Frontal cortex (tissue), 4 donors: ENCODE measurements around the gene AKAP13. TPM values are rescaled to one million over a fixed set of nuclear protein-coding genes. Genes with fewer than 3 reads are reported as not detected.

ENCODE experiments used
- DNase-seq, 2 donors: peaks; one replicate each; pipeline ENCODE4 v3.0.0; 2012; ENCODE audit warnings: low spot score in 2 of 2
- FAIRE-seq: peaks from 2 replicates; lab custom pipeline; 2012; peaks lifted over from hg19 to GRCh38; lab: Jason Lieb, UNC
- total RNA-seq: library from RNA; depleted of rRNA; stranded (reverse); fragments of >200 nt; gene quantifications from one replicate; pipeline ENCODE4 v1.2.3, GENCODE V29; 2014
- donor health status: control.
- donor health status: control.
- donor health status: control.

The AKAP13 gene
- total RNA-seq, 1 donor from 2014 or later = 67.3 TPM

GRCh38 chr15:85598718-85599398 lies 218.5 kb downstream of the AKAP13 start:
- FAIRE-seq = no peak

GRCh38 chr15:85600001-85600400 lies 219.6 kb downstream of the AKAP13 start:
- no peak for FAIRE-seq
- DNase-seq = no peak

More at GRCh38 chr15:85598718-85599398, 218.5 kb downstream of the AKAP13 start:
- DNase-seq = no peak

- no peak for DNase-seq
- no peak for FAIRE-seq
Measured at GRCh38 chr15:85603160-85603559, 222.8 kb downstream of the AKAP13 start.

GRCh38 chr15:85603703-85604102 lies 223.3 kb downstream of the AKAP13 start:
- FAIRE-seq = no peak

GRCh38 chr15:85604194-85604593 lies 223.8 kb downstream of the AKAP13 start:
- DNase-seq (no peak), FAIRE-seq (no peak)

More at GRCh38 chr15:85603703-85604102, 223.3 kb downstream of the AKAP13 start:
- DNase-seq = no peak

- DNase-seq (no peak), FAIRE-seq (no peak)
Measured at GRCh38 chr15:85606738-85607137, 226.3 kb downstream of the AKAP13 start.

- no peak for FAIRE-seq
- DNase-seq = no peak
Measured at GRCh38 chr15:85607141-85607806, 226.9 kb downstream of the AKAP13 start.

GRCh38 chr15:85607842-85608241 lies 227.4 kb downstream of the AKAP13 start:
- FAIRE-seq = no peak

GRCh38 chr15:85609492-85609891 lies 229.1 kb downstream of the AKAP13 start:
- DNase-seq (no peak), FAIRE-seq (no peak)

More at GRCh38 chr15:85607842-85608241, 227.4 kb downstream of the AKAP13 start:
- DNase-seq = peak in 1 of 2 donors; percentile 8

GRCh38 chr15:85611361-85611760 lies 231.0 kb downstream of the AKAP13 start:
- FAIRE-seq = no peak
- no peak for DNase-seq

GRCh38 chr15:85614059-85614458 lies 233.7 kb downstream of the AKAP13 start:
- FAIRE-seq (no peak), DNase-seq (no peak)

GRCh38 chr15:85615930-85616329 lies 235.5 kb downstream of the AKAP13 start:
- no peak for DNase-seq
- FAIRE-seq = no peak

- DNase-seq (no peak), FAIRE-seq (no peak)
Measured at GRCh38 chr15:85616549-85617110, 236.2 kb downstream of the AKAP13 start.

GRCh38 chr15:85618228-85618505 lies 237.8 kb downstream of the AKAP13 start:
- no peak for DNase-seq

GRCh38 chr15:85618956-85619491 lies 238.6 kb downstream of the AKAP13 start:
- peak in 1 of 2 donors; percentile 27 for DNase-seq
- FAIRE-seq = no peak

More at GRCh38 chr15:85618228-85618505, 237.8 kb downstream of the AKAP13 start:
- FAIRE-seq = no peak

GRCh38 chr15:85619992-85620689 lies 239.7 kb downstream of the AKAP13 start:
- FAIRE-seq (no peak), DNase-seq (no peak)

- FAIRE-seq = no peak
- DNase-seq = no peak
Measured at GRCh38 chr15:85620690-85621049, 240.3 kb downstream of the AKAP13 start.

GRCh38 chr15:85621094-85621493 lies 240.7 kb downstream of the AKAP13 start:
- no peak for DNase-seq

GRCh38 chr15:85622221-85622831 lies 241.9 kb downstream of the AKAP13 start:
- DNase-seq = no peak
- no peak for FAIRE-seq

More at GRCh38 chr15:85621094-85621493, 240.7 kb downstream of the AKAP13 start:
- no peak for FAIRE-seq
